BE2C (cell line): Measurements from ENCODE around the gene KDM2B.
A peak's percentile ranks its signal among the peaks of the same experiment; 100 is the strongest.

Experiments
- DNase-seq: peaks from one replicate; pipeline ENCODE4 v3.0.0-alpha.2; 2020
- H3K27me3 ChIP-seq: fragments of 250-450 bp; sonication (Bioruptor Pico); 2 replicates; pipeline ENCODE4 v1.5.1; 2020; ENCODE audit warnings: mild to moderate bottlenecking
- H3K36me3 ChIP-seq: fragments of 250-450 bp; sonication (Bioruptor Pico); 2 replicates; pipeline ENCODE4 v1.5.1; 2020; ENCODE audit warnings: mild to moderate bottlenecking
- H3K4me1 ChIP-seq: fragments of 250-450 bp; sonication (Bioruptor Pico); 2 replicates; pipeline ENCODE4 v1.5.1; 2020
- H3K4me3 ChIP-seq: 2 replicates; pipeline ENCODE4 v1.5.1; 2011; ENCODE audit warnings: low read depth, low read length
- H3K9me3 ChIP-seq: fragments of 250-450 bp; sonication (Bioruptor Pico); 2 replicates; pipeline ENCODE4 v1.5.1; 2020
- TF ChIP-seq, protein P1 (sequence below): IDR thresholded peaks from 2 replicates; pipeline ENCODE4 v1.5.1; 2012; ENCODE audit warnings: mild to moderate bottlenecking, low read depth, low read length

The KDM2B gene

DNA sequence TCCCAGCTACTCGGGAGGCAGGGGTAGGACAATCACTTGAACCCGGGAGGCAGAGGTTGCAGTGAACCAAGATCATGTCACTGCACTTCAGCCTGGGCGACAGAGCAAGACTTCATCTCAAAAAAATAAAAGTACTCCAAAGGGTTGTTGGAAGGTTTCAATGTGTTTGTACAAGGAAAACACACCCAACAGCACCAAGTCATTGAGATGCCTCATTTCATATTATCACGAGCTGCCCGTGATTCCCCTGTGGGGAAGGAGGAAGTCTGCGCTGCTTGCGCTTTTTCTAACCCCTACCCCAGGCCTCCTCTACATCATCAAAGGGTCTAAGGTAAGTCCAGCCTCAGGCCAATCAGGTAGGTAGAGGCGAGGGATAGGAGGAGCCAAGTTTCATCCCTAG lies 73.6 kb downstream of the KDM2B start:
- no peaks in the 10 kb centered on the region for H3K9me3 ChIP-seq
- no peak for DNase-seq
- H3K27me3 ChIP-seq, result no peaks in the 10 kb centered on the region
- TF ChIP-seq, protein P1, sequence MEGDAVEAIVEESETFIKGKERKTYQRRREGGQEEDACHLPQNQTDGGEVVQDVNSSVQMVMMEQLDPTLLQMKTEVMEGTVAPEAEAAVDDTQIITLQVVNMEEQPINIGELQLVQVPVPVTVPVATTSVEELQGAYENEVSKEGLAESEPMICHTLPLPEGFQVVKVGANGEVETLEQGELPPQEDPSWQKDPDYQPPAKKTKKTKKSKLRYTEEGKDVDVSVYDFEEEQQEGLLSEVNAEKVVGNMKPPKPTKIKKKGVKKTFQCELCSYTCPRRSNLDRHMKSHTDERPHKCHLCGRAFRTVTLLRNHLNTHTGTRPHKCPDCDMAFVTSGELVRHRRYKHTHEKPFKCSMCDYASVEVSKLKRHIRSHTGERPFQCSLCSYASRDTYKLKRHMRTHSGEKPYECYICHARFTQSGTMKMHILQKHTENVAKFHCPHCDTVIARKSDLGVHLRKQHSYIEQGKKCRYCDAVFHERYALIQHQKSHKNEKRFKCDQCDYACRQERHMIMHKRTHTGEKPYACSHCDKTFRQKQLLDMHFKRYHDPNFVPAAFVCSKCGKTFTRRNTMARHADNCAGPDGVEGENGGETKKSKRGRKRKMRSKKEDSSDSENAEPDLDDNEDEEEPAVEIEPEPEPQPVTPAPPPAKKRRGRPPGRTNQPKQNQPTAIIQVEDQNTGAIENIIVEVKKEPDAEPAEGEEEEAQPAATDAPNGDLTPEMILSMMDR, result no peak
- H3K36me3 ChIP-seq, result peaks cover 7% of the 10 kb centered on the region; the same call in 1 of the 2 replicates
- H3K4me1 ChIP-seq, result no peaks in the 10 kb centered on the region
- H3K4me3 ChIP-seq, result no peak overlapping the region

DNA sequence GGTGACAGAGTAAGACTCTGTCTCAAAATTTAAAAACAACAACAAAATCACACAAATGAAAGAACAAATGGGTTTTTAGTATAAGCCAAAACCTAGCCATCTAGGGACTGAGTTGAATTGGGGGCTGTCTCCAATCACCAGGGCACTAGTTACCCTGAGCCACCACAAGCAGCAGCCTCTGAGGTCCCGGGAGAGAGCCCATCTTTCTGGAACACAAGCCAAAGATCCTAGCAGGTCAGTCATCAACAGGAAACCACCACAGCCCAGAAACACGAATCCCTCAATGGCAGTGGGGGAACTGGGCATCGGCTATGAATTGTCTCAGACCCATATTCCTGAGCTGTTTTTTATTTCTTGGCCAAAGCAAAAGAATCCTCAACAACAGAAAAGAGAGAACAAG lies 75.3 kb downstream of the KDM2B start:
- H3K9me3 ChIP-seq, result no peaks in the 10 kb centered on the region
- H3K27me3 ChIP-seq, result no peaks in the 10 kb centered on the region
- no peak for DNase-seq
- H3K36me3 ChIP-seq, result peaks cover 4% of the 10 kb centered on the region; the same call in 1 of the 2 replicates
- TF ChIP-seq, protein P1, result no peak
- H3K4me1 ChIP-seq, result 0 out of 2 replicates have a peak, but pooled peaks cover 3% of the 10 kb centered on the region
- no peak overlapping the region for H3K4me3 ChIP-seq

DNA sequence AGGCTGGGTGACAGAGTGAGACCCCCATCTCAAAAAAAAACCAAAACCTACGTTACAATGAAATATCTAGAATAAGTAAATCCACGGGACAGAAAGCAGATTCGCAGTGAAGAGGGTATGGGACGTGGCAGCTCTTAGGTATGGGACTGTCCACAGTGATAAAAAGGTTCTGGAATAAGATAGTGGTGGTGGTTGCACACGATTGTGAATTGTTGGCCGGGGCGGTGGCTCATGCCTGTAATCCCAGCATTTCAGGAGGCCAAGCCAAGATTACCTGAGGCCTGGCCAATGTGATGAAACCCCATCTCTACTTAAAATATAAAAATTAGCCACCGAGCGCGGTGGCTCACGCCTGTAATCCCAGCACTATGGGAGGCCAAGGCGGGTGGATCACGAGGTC lies 76.3 kb downstream of the KDM2B start:
- DNase-seq, result no peak
- Histone ChIP-seq H3K4me3 (no peak overlapping the region), H3K9me3 (no peaks in the 10 kb centered on the region), H3K4me1 (peaks cover 7% of the 10 kb centered on the region; the same call in 1 of the 2 replicates), H3K27me3 (no peaks in the 10 kb centered on the region), H3K36me3 (peaks cover 3% of the 10 kb centered on the region; the same call in 1 of the 2 replicates)
- TF ChIP-seq, protein P1, result no peak

DNA sequence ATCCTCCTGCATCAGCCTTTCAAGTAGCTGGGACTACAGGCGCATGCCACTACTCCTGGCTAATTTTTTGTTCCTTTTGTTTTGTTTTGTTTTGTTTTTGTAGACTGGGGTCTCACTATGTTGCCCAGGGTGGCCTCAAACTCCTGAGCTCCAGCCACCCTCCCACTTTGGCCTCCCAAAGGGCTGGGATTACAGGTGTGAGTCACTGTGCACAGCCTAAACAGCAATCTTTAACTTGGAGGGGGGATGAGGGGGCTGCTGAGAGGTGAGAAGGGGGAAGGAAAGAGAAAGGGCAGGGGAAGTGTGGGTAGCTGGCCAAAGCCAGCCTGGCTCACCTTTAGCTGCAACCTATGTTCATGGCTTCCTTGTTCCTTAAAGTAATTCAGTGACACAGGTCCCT lies 77.4 kb downstream of the KDM2B start:
- Histone ChIP-seq H3K36me3 (no peaks in the 10 kb centered on the region), H3K4me3 (no peak overlapping the region), H3K9me3 (no peaks in the 10 kb centered on the region), H3K27me3 (no peaks in the 10 kb centered on the region), H3K4me1 (peaks cover 7% of the 10 kb centered on the region; the same call in 1 of the 2 replicates)
- DNase-seq, result no peak
- TF ChIP-seq, protein P1, result no peak

DNA sequence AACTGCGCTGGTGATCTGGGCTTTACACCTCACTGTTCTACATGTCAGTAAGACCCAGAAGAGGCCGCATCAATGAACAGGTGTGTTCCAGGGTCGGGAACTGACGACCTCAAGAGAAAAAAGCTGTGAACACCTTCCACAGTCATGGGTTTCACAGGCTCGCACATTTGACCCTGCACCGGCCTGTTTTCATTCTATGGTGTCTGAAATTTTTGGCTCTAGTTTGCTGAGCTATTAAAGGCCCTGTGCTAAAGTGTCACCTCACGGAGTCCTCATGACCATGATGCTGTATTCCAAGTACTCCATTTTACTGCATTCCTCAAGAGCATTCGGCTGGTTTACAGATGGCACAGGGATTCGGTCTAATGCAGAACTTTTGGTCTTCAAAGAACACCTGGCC lies 78.9 kb downstream of the KDM2B start:
- Histone ChIP-seq H3K36me3 (no peaks in the 10 kb centered on the region), H3K4me1 (peaks cover 7% of the 10 kb centered on the region; the same call in 1 of the 2 replicates), H3K4me3 (no peak overlapping the region), H3K27me3 (no peaks in the 10 kb centered on the region), H3K9me3 (no peaks in the 10 kb centered on the region)
- TF ChIP-seq, protein P1, result no peak
- DNase-seq, result no peak

DNA sequence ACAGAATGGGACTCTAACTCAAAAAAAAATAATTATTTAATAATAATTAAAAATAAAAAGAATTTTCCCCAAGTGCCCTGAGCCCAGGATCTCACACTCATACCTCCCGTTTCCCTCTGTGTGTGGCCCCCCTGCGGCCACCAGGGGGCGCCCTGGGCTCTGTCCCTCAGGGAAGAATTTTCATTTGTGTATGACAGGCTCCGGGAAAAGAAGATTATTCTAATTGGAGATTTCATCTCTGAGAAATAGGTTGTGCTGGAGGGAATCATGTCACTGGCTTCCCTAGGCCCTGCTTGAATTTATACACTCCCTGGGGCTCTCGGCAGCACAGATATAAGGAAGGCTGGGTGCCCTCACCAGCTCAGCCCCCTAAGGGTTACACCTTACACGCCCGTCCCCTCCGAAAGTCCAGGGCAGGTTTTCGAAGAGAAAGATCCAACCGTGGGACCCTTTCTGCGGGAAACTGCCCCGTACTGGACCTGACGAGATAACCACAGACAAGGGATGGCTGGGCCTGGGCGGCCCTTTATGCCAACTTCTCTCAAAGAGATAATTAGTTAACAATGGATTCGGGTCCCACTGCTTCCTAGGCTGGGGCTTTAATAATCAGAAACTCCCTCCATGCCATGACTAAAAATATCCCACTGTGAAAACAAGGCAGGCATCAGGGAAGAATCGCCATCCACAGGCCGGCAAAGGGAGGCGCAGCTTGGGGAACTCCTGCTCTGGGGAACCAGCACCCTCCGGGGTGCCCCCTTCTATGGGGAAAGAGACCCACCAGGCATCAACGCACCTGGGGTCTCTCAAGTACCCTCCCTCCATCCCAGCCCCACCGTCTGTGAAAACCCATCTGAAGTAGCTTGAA lies 80.7 kb downstream of the KDM2B start:
- peak overlapping the region; percentile 50 for H3K4me3 ChIP-seq
- DNase-seq, result peak; percentile 85
- no peaks in the 10 kb centered on the region for H3K9me3 ChIP-seq
- H3K27me3 ChIP-seq, result no peaks in the 10 kb centered on the region
- TF ChIP-seq, protein P1, result peak; percentile 98
- H3K36me3 ChIP-seq, result no peaks in the 10 kb centered on the region
- peaks cover 7% of the 10 kb centered on the region; the same call in 1 of the 2 replicates for H3K4me1 ChIP-seq
